ENCODE measurements around the gene PTPN7.
"Not testable (repeated sequence)": the region's sequence is repeated elsewhere in the genome, so short reads cannot be mapped to it uniquely, and the experiment has no call there.

The PTPN7 gene

GRCh38 chr1:202160377-202160940 is at the start of gene PTPN7:
Gene PTPN7 (minus strand): TSS chr1:202160602. CDS start chr1:202159402, 1,200 bp downstream.
- DNase-seq: peak in 1 of 2 experiments; percentile 22

- no peak for DNase-seq
These were observed 48.0 kb upstream of the PTPN7 start for GRCh38 chr1:202208351-202208857.

DNA sequence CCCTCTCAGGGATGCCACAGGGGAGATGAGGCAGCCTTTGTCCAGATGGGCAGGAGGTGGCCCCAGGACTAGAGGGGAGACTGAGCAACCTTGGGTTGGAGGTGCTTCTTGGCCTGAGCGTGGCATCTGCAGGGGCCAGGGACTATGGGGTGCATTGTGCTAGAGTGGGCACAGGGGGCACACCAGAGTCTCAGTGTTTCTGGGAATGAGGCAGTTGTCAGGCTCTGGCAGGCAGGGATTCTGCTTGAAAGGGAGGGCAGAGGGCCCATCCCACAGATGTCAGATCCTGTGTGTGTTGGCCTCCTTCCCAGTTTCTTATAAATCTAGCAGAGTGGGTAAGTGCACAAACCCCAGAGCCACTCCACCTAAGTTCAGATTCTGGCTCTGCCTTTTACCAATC is 46.9 kb upstream of the PTPN7 start:
- DNase-seq: no peak

GRCh38 chr1:202205523-202206190 is 45.3 kb upstream of the PTPN7 start:
- DNase-seq: no peak

DNA sequence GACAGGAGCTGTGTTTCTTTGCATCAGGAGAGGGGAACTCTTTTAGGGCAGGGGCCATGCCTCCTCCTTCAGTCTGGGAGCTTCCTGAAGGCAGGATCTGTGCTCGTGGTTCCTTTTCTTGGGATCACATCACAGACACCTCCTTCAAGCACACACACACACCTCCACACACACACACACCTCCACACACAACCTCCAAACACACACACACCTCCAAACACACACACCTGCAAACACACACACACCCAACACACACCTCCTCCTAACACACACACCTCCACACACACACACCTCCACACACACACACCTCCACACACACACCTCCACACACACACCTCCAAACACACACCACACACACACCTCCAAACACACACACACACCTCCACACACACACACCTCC is 43.7 kb upstream of the PTPN7 start:
- no peak for DNase-seq

GRCh38 chr1:202203238-202204039 is 43.0 kb upstream of the PTPN7 start:
- no peak for DNase-seq

DNA sequence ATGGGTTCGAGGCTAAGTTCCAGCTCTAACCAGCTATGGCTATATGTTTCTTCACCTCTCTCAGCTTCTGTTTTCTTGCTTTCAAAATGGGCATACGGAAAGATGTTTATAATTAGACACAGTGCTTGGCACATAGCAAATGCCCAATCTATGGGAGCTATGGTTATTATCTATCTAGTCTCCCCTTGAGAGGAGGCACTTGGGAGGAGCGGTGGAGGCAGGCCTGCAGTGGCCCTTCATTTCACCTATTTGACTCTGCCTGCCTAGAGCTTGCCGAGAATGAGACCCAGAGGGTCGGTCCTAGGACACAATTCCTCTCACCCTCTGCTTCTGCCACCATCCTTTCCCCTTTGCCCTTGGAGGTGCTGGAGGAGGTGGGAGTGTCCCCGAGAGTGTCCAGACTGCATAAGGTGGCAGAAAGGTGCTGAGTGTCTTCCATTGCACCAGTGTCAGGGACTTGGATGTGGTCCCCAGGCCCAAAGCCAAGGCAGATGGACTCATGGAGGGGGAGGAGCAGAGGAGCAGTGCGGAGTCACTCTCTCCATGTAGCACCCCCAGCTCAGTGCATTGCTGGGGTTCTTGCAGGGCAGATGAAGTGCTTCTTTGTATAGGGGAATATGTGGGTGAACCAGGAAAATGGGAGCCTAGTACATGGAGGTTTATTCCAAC is 42.2 kb upstream of the PTPN7 start:
- no peak for DNase-seq

- DNase-seq: no peak
These were observed 41.6 kb upstream of the PTPN7 start for GRCh38 chr1:202201971-202202370.

DNA sequence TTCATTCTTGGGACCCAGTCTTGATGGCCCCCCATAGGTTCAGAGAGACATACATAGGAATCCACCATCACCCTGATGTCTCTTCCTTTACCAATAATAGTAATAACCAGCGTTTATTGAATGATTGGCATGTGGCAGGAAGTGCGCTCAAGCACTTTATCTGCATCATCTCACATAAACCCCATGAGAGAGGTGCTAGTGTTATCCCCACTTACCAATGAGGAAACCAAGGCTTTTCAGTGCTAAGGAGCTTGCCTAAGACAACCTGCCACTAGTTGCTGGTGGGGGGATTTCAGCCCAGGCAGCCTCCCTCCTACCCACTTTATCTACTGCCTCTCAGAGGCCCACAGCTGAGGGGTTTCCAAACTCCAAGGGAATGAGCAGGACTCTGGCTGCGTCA is 40.9 kb upstream of the PTPN7 start:
- no peak for DNase-seq

DNA sequence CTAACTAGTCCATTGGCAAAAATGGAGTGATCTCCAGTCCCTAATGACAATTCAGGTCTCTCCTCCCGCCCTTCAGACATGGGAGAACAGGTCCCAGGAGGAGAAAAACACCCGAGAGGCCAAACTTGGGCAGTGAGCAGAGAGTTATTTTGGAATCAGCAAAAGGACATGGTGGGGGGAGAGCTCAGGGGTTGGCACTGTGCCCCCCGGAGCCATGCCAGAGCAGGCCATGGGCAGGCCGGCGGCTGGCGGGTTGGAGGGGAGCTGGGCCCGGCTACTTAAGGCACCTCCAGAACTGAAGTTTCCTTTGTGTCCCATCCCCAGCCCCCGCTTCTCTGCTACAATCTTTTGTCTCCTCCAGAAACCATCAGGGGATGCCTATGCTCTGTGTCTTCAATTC is 40.3 kb upstream of the PTPN7 start:
- no peak for DNase-seq

- DNase-seq: no peak
These were observed 39.7 kb upstream of the PTPN7 start for GRCh38 chr1:202200112-202200548.

- no peak for DNase-seq
These were observed 38.9 kb upstream of the PTPN7 start for GRCh38 chr1:202199040-202199889.

GRCh38 chr1:202198366-202198724 is 37.9 kb upstream of the PTPN7 start:
- DNase-seq: no peak

DNA sequence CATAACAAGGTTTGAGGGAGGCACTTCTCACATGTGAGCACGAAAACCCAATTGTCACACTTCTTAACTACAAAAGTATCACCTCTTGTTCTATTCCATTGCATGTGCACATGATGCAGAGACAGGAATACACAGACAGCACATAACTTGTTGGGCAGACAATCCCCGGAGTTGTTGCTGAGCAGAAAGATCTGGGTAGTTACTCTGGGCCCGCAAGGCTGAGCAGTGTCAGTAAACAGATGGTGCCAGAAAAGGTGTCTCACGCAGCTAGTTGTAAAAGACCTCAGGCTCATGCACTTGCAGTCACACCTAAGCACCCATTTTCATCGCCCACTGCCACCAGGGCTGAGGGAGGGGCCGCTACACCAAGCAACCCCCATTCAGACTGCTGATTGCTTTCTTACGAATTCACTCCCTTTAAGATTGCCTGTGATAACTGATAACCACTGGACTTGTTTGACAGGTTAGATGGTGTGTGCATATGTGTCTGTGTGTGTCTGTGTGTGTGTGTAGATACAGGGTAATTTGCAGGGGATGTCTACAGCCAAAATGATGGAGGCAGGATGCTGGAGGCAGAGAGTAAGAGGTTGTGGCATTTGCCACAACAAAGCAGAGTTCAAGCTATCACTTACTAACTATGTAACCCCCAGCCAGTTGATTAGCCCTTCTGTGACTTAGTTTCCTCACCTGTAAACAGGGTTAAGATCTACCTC is 37.4 kb upstream of the PTPN7 start:
- no peak for DNase-seq

- no peak for DNase-seq
These were observed 33.9 kb upstream of the PTPN7 start for GRCh38 chr1:202194328-202194648.

DNA sequence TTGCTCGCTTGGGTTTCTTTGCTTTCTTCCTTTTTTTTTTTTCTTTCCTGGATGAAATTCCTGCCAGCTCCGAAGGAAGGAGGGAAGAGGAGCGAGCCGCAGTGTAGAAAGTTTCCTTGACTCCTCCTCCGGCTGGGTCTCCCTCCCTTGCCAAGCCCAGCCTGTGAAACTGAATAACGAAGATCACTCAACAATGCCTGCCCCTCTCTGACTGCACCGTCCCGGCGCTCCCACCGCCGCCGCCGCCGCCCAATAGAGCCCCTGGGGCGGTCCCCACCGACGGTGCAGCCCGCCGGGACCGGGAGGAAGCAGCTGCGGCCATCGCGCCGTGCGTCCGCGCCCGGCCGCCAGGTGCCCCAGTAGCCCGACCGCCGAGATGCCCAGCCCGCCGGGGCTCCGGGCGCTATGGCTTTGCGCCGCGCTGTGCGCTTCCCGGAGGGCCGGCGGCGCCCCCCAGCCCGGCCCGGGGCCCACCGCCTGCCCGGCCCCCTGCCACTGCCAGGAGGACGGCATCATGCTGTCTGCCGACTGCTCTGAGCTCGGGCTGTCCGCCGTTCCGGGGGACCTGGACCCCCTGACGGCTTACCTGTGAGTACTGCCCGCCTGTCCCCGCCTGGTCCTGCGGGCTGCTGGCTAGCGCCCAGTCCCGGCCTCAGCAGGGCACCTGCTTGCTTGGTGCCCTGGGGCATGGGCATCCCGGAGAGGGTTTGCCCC is 33.4 kb upstream of the PTPN7 start, which contains the start of gene LGR6:
LGR6 (plus strand) TSS at position 186 of the 714 bp plus-strand sequence; CDS start at position 377, 191 bp downstream.
- no peak for DNase-seq

GRCh38 chr1:202192770-202193613 is 32.6 kb upstream of the PTPN7 start:
- peak; percentile 38 to 52 for DNase-seq

GRCh38 chr1:202191391-202191790 is 31.0 kb upstream of the PTPN7 start:
- not testable (repeated sequence) for DNase-seq

- DNase-seq: no peak
These were observed 29.7 kb upstream of the PTPN7 start for GRCh38 chr1:202189918-202190715.
